ENCODE measurements around the gene ATXN7L1.

- TF ChIP-seq CTCF (conservative IDR thresholded peaks at IDR 0.05) (no peak), EZH2 (IDR thresholded peaks at IDR 0.05; ENCODE audit: low read depth) (no peak)
Measured at GRCh38 chr7:105677410-105677730, 199.0 kb downstream of the ATXN7L1 start.
